Liver (tissue), 9 donors: ENCODE measurements around the gene BSND. TPM values are rescaled to one million over a fixed set of nuclear protein-coding genes. Genes with fewer than 3 reads are reported as not detected.

ENCODE experiments used
- DNase-seq: peaks from one replicate; pipeline ENCODE4 v3.0.0-alpha.2; 2017; ENCODE audit warnings: low spot score
- H3K27ac ChIP-seq, 2 donors: one replicate each; pipeline ENCODE4 v1.7.0; 2013; ENCODE audit warnings: inconsistent platforms in 2 of 2, low read length in 2 of 2, control low read depth in 1 of 2, low read depth in 1 of 2, mild to moderate bottlenecking in 1 of 2
- H3K27me3 ChIP-seq, 4 donors: one replicate each; pipeline versions ENCODE4 v1.6.1 to v1.7.0; 2013; ENCODE audit warnings: low read length in 3 of 4, inconsistent platforms in 1 of 4, mild to moderate bottlenecking in 1 of 4, moderate library complexity in 1 of 4; ENCODE audit not compliant: control insufficient read depth in 4 of 4, insufficient read depth in 4 of 4
- H3K36me3 ChIP-seq, 4 donors: one replicate each; pipeline versions ENCODE4 v1.6.1 to v1.7.0; 2013; ENCODE audit warnings: low read length in 3 of 4, mild to moderate bottlenecking in 3 of 4, low read depth in 1 of 4, moderate library complexity in 1 of 4; ENCODE audit not compliant: control insufficient read depth in 4 of 4, insufficient read depth in 3 of 4
- H3K4me1 ChIP-seq, 4 donors: one replicate each; pipeline versions ENCODE4 v1.6.1 to v1.7.0; 2013; ENCODE audit warnings: low read length in 3 of 4, mild to moderate bottlenecking in 3 of 4, moderate library complexity in 1 of 4; ENCODE audit not compliant: control insufficient read depth in 4 of 4, insufficient read depth in 4 of 4
- H3K4me3 ChIP-seq, 3 donors: one replicate each; pipeline versions ENCODE4 v1.6.1 to v1.7.0; 2013; ENCODE audit warnings: low read length in 3 of 3, control low read depth in 1 of 3, low read depth in 1 of 3, mild to moderate bottlenecking in 1 of 3
- H3K9ac ChIP-seq, 2 donors: one replicate each; pipeline ENCODE4 v1.7.0; 2013; ENCODE audit warnings: low read length in 2 of 2, mild to moderate bottlenecking in 2 of 2, moderate library complexity in 2 of 2, control low read depth in 1 of 2, low read depth in 1 of 2
- H3K9me3 ChIP-seq, 4 donors: one replicate each; pipeline versions ENCODE4 v1.6.1 to v1.7.0; 2013; ENCODE audit warnings: low read length in 3 of 4; ENCODE audit not compliant: control insufficient read depth in 4 of 4
- ATF3 ChIP-seq: IDR thresholded peaks from 2 replicates; pipeline ENCODE4 v1.6.1; 2016; ENCODE audit warnings: antibody characterized with exemption
- CTCF ChIP-seq: fragments of 150-350 bp; IDR thresholded peaks from 2 replicates; pipeline ENCODE4 v1.5.1; 2017; ENCODE audit warnings: improper control_type of control experiment, low read depth, low read length; ENCODE audit not compliant: missing input control
- EGR1 ChIP-seq, 2 donors: IDR thresholded peaks; 2 replicates each; pipeline ENCODE4 v1.6.1; 2016 to 2018; ENCODE audit warnings: antibody characterized with exemption in 2 of 2, low read depth in 2 of 2
- FOXA1 ChIP-seq: IDR thresholded peaks from 2 replicates; pipeline ENCODE4 v1.6.1; 2016; ENCODE audit warnings: antibody characterized with exemption
- FOXA2 ChIP-seq: IDR thresholded peaks from 2 replicates; pipeline ENCODE4 v1.6.1; 2016; ENCODE audit warnings: antibody characterized with exemption
- GABPA ChIP-seq, 2 donors: IDR thresholded peaks in 1 of 2; conservative IDR thresholded peaks in 1 of 2; 2 replicates each; pipeline ENCODE4 v1.6.1; 2016; ENCODE audit warnings: antibody characterized with exemption in 2 of 2, mild to moderate bottlenecking in 1 of 2, moderate library complexity in 1 of 2
- HNF4A ChIP-seq, 2 donors: conservative IDR thresholded peaks; 2 replicates each; pipeline ENCODE4 v1.6.1; 2016; ENCODE audit warnings: antibody characterized with exemption in 2 of 2, mild to moderate bottlenecking in 2 of 2
- HNF4G ChIP-seq: IDR thresholded peaks from 2 replicates; pipeline ENCODE4 v1.6.1; 2016; ENCODE audit warnings: antibody characterized with exemption
- JUND ChIP-seq, 2 donors: IDR thresholded peaks; 2 replicates each; pipeline ENCODE4 v1.6.1; 2016; ENCODE audit warnings: antibody characterized with exemption in 2 of 2
- MAX ChIP-seq: IDR thresholded peaks from 2 replicates; pipeline ENCODE4 v1.6.1; 2016; ENCODE audit warnings: antibody characterized with exemption
- NR2F2 ChIP-seq: IDR thresholded peaks from 2 replicates; pipeline ENCODE4 v1.6.1; 2016; ENCODE audit warnings: antibody characterized with exemption
- RAD21 ChIP-seq, 2 donors: IDR thresholded peaks; 2 replicates each; pipeline ENCODE4 v1.6.1; 2016; ENCODE audit warnings: antibody characterized with exemption in 2 of 2, mild to moderate bottlenecking in 2 of 2
- REST ChIP-seq: IDR thresholded peaks from 2 replicates; pipeline ENCODE4 v1.6.1; 2016; ENCODE audit warnings: antibody characterized with exemption, mild to moderate bottlenecking
- RXRA ChIP-seq, 2 donors: IDR thresholded peaks; 2 replicates each; pipeline ENCODE4 v1.6.1; 2017 to 2018; ENCODE audit warnings: antibody characterized with exemption in 2 of 2, mild to moderate bottlenecking in 1 of 2
- SP1 ChIP-seq: IDR thresholded peaks from 2 replicates; pipeline ENCODE4 v1.6.1; 2018; ENCODE audit warnings: antibody characterized with exemption, mild to moderate bottlenecking
- TAF1 ChIP-seq: conservative IDR thresholded peaks from 2 replicates; pipeline ENCODE4 v1.6.1; 2016; ENCODE audit warnings: antibody characterized with exemption, mild to moderate bottlenecking
- YY1 ChIP-seq: IDR thresholded peaks from 2 replicates; pipeline ENCODE4 v1.6.1; 2016; ENCODE audit warnings: antibody characterized with exemption, mild to moderate bottlenecking
- ZBTB33 ChIP-seq: IDR thresholded peaks from 2 replicates; pipeline ENCODE4 v1.6.1; 2016; ENCODE audit warnings: antibody characterized with exemption
- WGBS: extraction: QIAGEN DNeasy Blood & Tissue Kit; methylation state at CpG from one replicate; pipeline ENCODE4 v1.1.7; 2013; 5-methylcytosine and 5-hydroxymethylcytosine counted together
- polyA plus RNA-seq, 2 donors: library from polyadenylated mRNA; stranded (reverse) in 1 of 2; unstranded in 1 of 2; fragments of 200-250 nt in 1 of 2; fragments of >200 nt in 1 of 2; fragmentation: Nextera tagmentation in 1 of 2; extraction: Ambion mirVana in 1 of 2; gene quantifications; one replicate each; pipeline versions ENCODE4 v1.2.1 to v1.2.3, GENCODE V29; 2013 to 2015
- total RNA-seq, 2 donors: library from RNA; depleted of rRNA; stranded (reverse); fragments of >200 nt; gene quantifications; one replicate each; pipeline ENCODE4 v1.2.3, GENCODE V29; 2014
- donor health status: healthy.
- donor health status: healthy.
- donor health status: healthy.
- donor health status: healthy.
- donor health status: healthy.

The BSND gene
- total and polyA plus RNA-seq, 4 donors = 0.14 TPM; not detected in 3

GRCh38 chr1:55041613-55042012, 42.9 kb downstream of the BSND start:
- Histone ChIP-seq H3K4me1 (peaks cover 17 to 78% (median 58%) of the 10 kb centered on the region in 4 donors), H3K9me3 (no peaks in the 10 kb centered on the region), H3K36me3 (peaks cover 0 to 5% (median 3%) of the 10 kb centered on the region in 4 donors), H3K9ac (no peak overlapping the region), H3K4me3 (peak overlapping the region; percentile 67 to 91 (median 80)), H3K27me3 (no peaks in the 10 kb centered on the region), H3K27ac (no peak overlapping the region)
- TF ChIP-seq RXRA (IDR thresholded peaks at IDR 0.05) (no peak), HNF4G (no peak), YY1 (no peak), SP1 (no peak), ATF3 (no peak), NR2F2 (no peak), RAD21 (IDR thresholded peaks at IDR 0.05) (no peak), MAX (no peak), FOXA2 (no peak), REST (no peak), FOXA1 (no peak), EGR1 (IDR thresholded peaks at IDR 0.05; ENCODE audit: low read depth in 2 of 2) (no peak), CTCF (no peak), ZBTB33 (no peak), TAF1 (no peak), GABPA (IDR thresholded peaks at IDR 0.05 in 1 of 2, conservative IDR thresholded peaks at IDR 0.05 in 1 of 2) (no peak), JUND (IDR thresholded peaks at IDR 0.05) (no peak), HNF4A (conservative IDR thresholded peaks at IDR 0.05) (no peak)
- no peak for DNase-seq
- WGBS = 58% methylated on average over 3 of the region's 3 CpGs
